H1 (cell line): ENCODE data around the gene TAP2. TPM values are rescaled to one million over a fixed set of nuclear protein-coding genes. Genes with fewer than 3 reads are reported as not detected.

Experiments used
- EZH2 ChIP-seq: fragments of 200-600 bp; sonication (generic); IDR thresholded peaks from 2 replicates; pipeline ENCODE4 v1.7.1; 2012; ENCODE audit warnings: low read depth, mild to moderate bottlenecking, moderate library complexity, low read length, inconsistent platforms; ENCODE audit not compliant: severe bottlenecking
- GTF2F1 ChIP-seq: IDR thresholded peaks from 2 replicates; pipeline ENCODE4 v1.6.1; 2012; ENCODE audit warnings: low read depth, low read length, improper control_type of control experiment, borderline replicate concordance
- NRF1 ChIP-seq: IDR thresholded peaks from 2 replicates; pipeline ENCODE4 v1.6.1; 2011; ENCODE audit warnings: mild to moderate bottlenecking, low read depth, low read length, improper control_type of control experiment
- RXRA ChIP-seq: IDR thresholded peaks from 2 replicates; pipeline ENCODE4 v1.6.1; 2011; ENCODE audit warnings: low read depth, mild to moderate bottlenecking, low read length, moderate library complexity; ENCODE audit not compliant: insufficient read depth
- SIX5 ChIP-seq: IDR thresholded peaks from 2 replicates; pipeline ENCODE4 v1.6.1; 2011; ENCODE audit warnings: mild to moderate bottlenecking, low read depth, low read length
- YY1 ChIP-seq: IDR thresholded peaks from 2 replicates; pipeline ENCODE4 v1.6.1; 2011; ENCODE audit warnings: low read depth, mild to moderate bottlenecking, low read length
- polyA plus RNA-seq, 7 experiments: library from polyadenylated mRNA; depleted of rRNA in 3 of 7; stranded (reverse) in 5 of 7; unstranded in 2 of 7; fragments of >200 nt in 5 of 7; fragments of 200-250 nt in 2 of 7; gene quantifications; 1 replicate in 5 of 7; 2 replicates in 1 of 7; 4 replicates in 1 of 7; pipeline versions ENCODE4 v1.2.1 to v1.2.3, GENCODE V29; 2011 to 2013; ENCODE audit warnings: missing spikeins in 2 of 7, mixed read lengths in 2 of 7
- total RNA-seq: library from RNA; stranded (reverse); fragmentation: NEBNext Ultra II Directional; extraction: Animal tissue kit (Norgen Biotek cat#: 25700); gene quantifications from 2 replicates; pipeline ENCODE4 v1.2.1, GENCODE V29; 2021
- TF ChIP-seq, protein P1 (sequence below): fragments of 300-600 bp; sonication (generic); IDR thresholded peaks from 2 replicates; pipeline ENCODE4 v1.7.1; 2012; ENCODE audit warnings: low read length, moderate library complexity, mild to moderate bottlenecking, inconsistent platforms; ENCODE audit not compliant: insufficient replicate concordance
- TF ChIP-seq, protein P2 (sequence below), 3 experiments: IDR thresholded peaks; 1 replicate in 2 of 3; 2 replicates in 1 of 3; pipeline versions ENCODE4 v1.5.1 to v1.6.1; 2011; ENCODE audit warnings: low read length in 3 of 3, mild to moderate bottlenecking in 3 of 3, inconsistent platforms in 2 of 3, low read depth in 1 of 3, moderate library complexity in 1 of 3; ENCODE audit not compliant: insufficient read depth in 1 of 3; ENCODE audit errors: control extremely low read depth in 1 of 3

Gene TAP2
- total and polyA plus RNA-seq, 2 of the 8 experiments (the other 6 are each of a cell fraction or from before 2014, with no cell fraction given), result 11.3 to 27.2 TPM

DNA sequence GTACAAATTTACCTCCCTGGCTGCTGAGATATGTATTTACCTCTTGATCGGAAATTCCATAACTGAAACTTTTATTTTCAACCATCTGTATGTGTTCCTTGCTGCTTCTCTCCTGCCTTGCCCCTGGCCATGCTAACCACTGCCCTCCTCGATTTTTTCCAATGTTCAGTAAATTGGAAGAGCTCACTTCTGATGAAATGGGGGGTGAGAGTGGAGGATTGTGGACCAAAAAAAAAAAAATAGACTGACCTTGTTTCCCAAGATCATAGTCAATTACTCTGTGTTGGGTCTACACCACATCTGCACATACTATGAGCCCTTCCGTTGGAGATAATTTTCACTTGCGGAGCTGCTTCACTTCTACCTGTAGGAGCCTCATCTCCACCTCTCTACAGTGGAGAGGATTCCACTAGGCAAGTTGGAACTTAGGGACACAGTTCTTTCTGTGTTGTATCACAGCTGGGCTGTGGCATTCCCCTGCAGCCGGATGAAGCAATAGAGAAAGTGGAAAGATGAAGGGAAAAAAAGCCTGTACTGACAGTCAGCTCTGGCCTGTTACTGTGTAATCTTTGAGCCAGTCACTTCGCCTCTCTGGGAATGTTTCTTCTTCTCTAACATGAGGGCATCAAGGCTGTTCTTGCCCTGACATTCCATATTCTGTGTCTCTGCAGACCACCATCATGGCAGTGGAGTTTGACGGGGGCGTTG is 17.1 kb upstream of the TAP2 start (continued):
- TF ChIP-seq, protein P1, sequence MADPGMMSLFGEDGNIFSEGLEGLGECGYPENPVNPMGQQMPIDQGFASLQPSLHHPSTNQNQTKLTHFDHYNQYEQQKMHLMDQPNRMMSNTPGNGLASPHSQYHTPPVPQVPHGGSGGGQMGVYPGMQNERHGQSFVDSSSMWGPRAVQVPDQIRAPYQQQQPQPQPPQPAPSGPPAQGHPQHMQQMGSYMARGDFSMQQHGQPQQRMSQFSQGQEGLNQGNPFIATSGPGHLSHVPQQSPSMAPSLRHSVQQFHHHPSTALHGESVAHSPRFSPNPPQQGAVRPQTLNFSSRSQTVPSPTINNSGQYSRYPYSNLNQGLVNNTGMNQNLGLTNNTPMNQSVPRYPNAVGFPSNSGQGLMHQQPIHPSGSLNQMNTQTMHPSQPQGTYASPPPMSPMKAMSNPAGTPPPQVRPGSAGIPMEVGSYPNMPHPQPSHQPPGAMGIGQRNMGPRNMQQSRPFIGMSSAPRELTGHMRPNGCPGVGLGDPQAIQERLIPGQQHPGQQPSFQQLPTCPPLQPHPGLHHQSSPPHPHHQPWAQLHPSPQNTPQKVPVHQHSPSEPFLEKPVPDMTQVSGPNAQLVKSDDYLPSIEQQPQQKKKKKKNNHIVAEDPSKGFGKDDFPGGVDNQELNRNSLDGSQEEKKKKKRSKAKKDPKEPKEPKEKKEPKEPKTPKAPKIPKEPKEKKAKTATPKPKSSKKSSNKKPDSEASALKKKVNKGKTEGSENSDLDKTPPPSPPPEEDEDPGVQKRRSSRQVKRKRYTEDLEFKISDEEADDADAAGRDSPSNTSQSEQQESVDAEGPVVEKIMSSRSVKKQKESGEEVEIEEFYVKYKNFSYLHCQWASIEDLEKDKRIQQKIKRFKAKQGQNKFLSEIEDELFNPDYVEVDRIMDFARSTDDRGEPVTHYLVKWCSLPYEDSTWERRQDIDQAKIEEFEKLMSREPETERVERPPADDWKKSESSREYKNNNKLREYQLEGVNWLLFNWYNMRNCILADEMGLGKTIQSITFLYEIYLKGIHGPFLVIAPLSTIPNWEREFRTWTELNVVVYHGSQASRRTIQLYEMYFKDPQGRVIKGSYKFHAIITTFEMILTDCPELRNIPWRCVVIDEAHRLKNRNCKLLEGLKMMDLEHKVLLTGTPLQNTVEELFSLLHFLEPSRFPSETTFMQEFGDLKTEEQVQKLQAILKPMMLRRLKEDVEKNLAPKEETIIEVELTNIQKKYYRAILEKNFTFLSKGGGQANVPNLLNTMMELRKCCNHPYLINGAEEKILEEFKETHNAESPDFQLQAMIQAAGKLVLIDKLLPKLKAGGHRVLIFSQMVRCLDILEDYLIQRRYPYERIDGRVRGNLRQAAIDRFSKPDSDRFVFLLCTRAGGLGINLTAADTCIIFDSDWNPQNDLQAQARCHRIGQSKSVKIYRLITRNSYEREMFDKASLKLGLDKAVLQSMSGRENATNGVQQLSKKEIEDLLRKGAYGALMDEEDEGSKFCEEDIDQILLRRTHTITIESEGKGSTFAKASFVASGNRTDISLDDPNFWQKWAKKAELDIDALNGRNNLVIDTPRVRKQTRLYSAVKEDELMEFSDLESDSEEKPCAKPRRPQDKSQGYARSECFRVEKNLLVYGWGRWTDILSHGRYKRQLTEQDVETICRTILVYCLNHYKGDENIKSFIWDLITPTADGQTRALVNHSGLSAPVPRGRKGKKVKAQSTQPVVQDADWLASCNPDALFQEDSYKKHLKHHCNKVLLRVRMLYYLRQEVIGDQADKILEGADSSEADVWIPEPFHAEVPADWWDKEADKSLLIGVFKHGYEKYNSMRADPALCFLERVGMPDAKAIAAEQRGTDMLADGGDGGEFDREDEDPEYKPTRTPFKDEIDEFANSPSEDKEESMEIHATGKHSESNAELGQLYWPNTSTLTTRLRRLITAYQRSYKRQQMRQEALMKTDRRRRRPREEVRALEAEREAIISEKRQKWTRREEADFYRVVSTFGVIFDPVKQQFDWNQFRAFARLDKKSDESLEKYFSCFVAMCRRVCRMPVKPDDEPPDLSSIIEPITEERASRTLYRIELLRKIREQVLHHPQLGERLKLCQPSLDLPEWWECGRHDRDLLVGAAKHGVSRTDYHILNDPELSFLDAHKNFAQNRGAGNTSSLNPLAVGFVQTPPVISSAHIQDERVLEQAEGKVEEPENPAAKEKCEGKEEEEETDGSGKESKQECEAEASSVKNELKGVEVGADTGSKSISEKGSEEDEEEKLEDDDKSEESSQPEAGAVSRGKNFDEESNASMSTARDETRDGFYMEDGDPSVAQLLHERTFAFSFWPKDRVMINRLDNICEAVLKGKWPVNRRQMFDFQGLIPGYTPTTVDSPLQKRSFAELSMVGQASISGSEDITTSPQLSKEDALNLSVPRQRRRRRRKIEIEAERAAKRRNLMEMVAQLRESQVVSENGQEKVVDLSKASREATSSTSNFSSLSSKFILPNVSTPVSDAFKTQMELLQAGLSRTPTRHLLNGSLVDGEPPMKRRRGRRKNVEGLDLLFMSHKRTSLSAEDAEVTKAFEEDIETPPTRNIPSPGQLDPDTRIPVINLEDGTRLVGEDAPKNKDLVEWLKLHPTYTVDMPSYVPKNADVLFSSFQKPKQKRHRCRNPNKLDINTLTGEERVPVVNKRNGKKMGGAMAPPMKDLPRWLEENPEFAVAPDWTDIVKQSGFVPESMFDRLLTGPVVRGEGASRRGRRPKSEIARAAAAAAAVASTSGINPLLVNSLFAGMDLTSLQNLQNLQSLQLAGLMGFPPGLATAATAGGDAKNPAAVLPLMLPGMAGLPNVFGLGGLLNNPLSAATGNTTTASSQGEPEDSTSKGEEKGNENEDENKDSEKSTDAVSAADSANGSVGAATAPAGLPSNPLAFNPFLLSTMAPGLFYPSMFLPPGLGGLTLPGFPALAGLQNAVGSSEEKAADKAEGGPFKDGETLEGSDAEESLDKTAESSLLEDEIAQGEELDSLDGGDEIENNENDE, result no peak
- no peak for TF ChIP-seq YY1
- no peak for TF ChIP-seq NRF1
- TF ChIP-seq, protein P2, sequence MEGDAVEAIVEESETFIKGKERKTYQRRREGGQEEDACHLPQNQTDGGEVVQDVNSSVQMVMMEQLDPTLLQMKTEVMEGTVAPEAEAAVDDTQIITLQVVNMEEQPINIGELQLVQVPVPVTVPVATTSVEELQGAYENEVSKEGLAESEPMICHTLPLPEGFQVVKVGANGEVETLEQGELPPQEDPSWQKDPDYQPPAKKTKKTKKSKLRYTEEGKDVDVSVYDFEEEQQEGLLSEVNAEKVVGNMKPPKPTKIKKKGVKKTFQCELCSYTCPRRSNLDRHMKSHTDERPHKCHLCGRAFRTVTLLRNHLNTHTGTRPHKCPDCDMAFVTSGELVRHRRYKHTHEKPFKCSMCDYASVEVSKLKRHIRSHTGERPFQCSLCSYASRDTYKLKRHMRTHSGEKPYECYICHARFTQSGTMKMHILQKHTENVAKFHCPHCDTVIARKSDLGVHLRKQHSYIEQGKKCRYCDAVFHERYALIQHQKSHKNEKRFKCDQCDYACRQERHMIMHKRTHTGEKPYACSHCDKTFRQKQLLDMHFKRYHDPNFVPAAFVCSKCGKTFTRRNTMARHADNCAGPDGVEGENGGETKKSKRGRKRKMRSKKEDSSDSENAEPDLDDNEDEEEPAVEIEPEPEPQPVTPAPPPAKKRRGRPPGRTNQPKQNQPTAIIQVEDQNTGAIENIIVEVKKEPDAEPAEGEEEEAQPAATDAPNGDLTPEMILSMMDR (IDR thresholded peaks at IDR 0.05; ENCODE audit: control extremely low read depth in 1 of 3, insufficient read depth in 1 of 3, low read depth in 1 of 3, low read length in 3 of 3), result no peak
- TF ChIP-seq GTF2F1, result no peak
- TF ChIP-seq RXRA, result no peak
- TF ChIP-seq EZH2, result no peak
- no peak for TF ChIP-seq SIX5
